Activated CD4-positive, alpha-beta T cell treated with anti-CD3 and anti-CD28 coated beads, Interleukin-2, amount 50 U/mL, for 24 hours (primary cell): ENCODE results near the gene NLRP4.
"Not testable (repeated sequence)": the region's sequence is repeated elsewhere in the genome, so short reads cannot be mapped to it uniquely, and the experiment has no call there.

Source experiments
- DNase-seq, 2 donors: peaks; one replicate each; pipeline ENCODE4 v3.0.0-alpha.2; 2020; ENCODE audit warnings: low read depth in 1 of 2, low spot score in 1 of 2

Gene NLRP4

DNA sequence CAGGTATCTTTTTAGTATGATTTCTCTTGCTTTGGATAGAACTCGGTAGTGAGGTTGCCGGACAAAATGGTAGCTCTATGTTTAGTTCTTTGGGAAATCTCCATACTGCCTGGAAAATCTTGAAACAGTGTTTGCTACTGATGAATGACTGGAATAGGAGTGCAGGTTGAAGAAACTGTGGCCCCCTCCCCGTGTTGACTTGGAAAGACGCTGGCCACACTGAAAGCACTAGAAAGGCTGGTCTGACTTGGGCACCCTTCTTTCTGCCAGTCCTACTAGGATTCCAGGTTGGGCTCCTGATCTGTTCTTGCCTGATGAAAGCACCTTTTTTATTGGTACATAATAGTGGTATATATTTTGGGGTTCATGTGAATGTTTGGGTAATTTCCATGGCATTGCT, 46.3 kb downstream of the NLRP4 start:
- no peak for DNase-seq

DNA sequence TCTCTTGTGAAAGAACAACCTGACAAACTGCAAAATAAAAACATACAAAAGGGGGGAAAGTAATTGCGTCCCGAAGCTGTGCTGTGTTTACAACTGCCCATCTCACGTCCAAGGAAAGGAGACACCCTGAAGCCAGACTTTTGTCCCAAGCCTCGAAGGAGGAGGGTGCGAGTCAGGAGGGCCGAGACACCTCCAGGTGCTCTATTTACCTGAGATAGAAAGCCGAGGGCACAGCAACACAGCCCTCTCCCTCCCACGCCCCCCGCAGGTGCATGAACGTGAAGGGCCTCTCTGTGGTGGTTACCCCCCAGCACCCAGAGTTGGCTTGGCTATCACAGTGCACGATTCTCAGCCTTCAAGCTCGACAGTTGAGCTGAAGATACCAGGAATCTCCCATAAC, 62.6 kb downstream of the NLRP4 start:
- DNase-seq: no peak

DNA sequence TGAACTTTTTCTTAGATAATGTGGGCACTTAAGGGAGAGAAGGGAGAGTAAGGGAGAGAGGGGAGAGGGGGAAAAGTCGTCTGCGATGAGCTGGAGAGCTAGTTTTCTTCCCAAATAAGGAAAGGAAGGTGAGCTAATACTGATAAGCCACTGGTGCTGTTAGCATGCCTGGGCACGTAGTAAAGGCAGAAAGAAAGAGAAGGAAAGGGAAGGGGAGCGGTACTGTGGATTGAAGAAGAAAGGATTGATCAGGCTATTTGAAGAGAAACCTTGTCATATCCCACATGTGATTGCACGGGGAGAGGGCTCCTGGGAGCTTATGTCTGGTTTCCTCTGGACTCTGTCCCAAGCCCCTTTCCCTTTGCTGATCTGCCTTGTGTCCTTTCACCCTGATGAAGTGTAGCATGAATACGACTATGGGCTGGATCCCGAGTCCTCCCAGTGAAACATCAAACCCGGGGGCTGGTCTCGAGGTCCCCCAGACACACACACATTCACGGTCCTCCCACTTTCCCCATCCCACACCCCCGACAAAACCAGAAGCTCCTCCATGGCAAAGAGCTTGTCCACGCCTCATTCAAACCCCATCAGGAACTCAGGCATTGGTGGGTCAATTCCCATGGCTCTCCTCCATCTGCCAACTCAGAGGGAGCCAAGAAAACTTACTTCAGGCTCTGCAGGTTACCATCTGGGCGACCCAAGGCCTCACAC, 65.2 kb downstream of the NLRP4 start:
- no peak for DNase-seq

DNA sequence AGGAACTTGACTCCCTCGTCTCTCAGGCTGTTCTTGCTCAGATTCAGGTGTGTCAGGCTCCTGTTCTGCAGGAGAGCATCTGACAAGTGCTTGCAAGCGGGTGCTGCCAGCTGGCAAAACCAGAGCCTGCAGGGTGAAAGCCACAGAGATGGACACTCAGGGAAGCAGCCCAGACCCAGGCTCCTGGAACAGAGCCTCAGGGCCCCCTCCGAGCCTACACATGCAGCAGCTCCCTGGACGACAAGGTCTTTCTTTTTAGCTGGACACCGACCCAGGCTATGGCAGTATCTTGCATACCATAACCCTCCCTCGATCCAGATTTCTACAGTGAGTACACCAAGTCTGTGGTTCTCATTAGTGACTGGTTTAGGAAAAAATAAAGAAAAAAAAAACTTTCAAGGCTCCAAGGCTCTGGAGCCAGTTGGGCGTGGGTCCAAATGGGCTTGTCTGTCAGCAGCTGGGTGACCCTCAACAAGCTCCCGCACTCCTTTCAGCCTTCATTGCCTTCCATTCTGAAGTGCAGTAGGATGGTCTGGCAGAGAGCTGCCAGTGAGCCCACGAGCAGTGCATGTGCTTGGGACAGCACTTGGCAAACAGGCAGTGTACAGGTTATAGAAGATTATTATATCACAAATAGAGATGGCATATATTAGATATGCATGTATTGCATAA, 65.9 kb downstream of the NLRP4 start:
- DNase-seq: no peak

DNA sequence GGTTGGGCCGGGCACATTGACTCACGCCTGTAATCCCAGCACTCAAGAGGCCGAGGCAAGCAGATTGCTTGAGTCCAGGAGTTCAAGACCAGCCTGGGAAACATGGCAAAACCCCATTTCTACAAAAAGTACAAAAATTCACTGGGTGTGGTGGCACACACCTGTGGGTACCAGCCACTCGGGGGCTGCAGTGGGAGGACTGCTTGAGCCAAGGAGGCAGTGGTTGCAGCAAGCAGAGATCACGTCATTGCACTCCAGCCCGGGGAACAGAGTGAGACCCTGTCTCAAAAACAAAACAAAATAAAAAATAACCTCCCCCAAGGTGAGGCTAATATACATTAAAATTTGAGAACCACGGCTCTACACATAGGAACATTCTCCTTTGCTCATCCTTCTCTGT, 70.9 kb downstream of the NLRP4 start:
- DNase-seq: no peak

DNA sequence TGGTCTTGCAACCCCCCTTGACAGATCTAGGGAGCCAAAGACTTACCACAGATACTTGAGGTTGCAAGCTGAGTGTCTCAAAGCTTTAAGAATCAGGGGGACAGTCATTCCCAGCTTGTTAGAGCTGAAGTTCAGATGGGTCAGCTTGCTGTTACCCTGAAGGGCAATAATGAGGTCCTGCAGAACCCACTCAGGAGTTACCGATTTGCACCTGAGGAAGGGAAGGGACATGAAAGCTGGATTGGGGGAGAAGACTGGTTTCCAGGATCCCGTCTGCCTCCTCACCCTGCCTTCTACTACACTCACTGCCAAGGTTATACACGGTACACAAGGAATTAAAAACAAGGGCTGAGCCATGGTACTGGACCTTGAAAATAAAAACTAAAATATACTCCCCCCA, 71.4 kb downstream of the NLRP4 start:
- no peak for DNase-seq

DNA sequence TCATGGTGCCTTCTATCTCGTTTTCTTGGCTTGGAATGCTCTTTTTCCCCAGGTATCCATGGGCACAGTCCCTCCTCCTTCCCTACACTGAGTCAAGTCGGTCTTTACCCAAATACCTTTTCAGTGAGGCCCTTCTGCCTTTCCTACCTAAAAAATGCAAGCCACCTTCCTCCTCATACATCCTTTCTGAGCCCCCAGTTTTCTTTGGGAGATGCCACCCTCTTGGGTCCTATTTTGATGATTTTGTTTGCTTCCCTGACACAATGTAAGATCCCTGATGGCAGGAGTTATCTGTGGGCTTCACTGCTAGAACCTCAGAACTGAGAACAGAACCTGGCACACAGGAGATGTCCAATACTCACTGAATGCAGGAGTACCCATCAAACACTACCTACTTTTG, 73.5 kb downstream of the NLRP4 start:
- DNase-seq: no peak

DNA sequence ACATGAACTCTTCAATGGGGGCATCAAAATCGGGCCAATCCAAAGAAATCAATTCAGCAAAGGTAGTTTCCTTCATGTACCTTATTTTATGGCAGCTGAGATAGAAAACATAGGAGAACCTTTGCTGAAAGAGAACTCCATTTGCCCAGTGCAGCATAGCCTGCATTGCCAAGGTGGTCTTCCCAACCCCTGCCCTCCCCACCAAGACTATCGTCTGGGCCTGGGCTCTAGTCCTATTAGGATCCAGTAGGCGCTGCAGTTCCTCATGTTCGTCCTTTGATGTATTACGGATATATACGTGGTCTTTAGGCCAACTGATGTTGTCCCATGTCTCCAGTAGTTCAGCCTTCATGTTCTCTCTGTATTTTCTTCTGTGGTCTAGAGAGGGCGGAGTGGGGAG, 76.6 kb downstream of the NLRP4 start:
- DNase-seq: no peak

DNA sequence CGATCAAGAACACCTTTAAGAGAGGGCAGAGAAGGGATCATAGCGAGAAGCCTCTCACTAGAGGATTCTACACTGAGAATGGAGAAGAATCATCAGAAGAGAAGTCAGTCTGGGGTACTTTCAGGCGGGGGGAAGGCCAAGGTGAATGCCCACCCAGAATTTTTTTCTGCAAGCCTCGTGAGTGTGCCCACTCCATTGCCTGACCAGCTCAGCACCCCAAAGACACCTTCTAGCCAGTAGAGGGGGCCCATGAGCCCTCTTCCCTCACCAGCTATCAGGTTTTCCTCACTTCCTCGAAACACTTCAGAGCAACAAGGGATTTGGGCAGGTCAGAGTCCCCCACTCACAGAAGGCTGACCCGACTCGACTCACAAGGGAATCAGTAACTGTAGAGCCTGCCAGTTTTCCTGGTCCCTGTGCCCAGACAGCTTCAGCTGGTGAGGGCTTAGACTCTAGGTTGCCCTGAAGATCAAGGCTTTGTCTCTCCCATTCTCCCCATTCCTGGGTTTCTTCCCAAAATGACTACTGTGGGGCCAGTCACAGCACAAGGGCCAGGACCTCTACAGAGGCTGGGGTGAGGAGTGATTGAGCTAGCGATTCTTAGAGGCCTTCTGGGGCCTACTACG, 77.4 kb downstream of the NLRP4 start:
- no peak for DNase-seq

DNA sequence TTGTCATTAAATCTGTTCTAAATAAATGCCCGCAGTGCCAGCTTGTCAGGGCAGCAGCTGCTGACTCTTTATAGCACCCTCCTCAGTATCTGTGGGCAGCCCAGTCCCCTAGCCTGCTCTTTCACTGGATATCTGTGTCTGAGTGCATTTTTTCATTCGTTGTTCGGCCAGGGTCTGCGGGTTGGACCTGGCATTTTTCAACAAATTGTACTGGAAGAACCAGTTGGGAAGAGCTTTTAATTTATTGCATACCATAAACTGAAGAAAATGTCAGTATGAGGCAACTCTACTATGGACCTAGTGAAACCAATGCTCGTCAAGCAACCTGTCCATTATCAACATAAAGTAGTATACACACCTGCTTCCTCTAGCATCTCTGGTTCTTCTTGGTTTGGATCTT, 87.2 kb downstream of the NLRP4 start:
- DNase-seq: no peak

DNA sequence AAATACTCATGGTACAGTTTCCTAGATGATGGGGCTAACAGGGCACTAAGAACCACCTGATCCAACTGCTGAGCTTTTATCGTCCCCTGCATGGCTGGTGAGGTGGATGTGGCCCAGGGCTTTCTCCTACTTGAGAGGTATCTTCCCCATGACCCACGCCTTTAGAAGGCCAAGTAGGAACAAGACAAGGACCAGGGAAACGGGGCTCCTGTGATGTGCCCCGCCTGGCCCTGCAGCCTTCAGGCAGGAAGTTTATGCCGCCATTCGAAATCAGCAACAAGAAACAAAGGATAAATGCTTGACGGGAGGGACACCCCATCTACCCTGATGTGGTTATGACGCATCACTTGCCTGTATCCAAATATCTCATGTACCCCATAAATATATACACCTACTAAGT, 91.7 kb downstream of the NLRP4 start:
- no peak for DNase-seq

DNA sequence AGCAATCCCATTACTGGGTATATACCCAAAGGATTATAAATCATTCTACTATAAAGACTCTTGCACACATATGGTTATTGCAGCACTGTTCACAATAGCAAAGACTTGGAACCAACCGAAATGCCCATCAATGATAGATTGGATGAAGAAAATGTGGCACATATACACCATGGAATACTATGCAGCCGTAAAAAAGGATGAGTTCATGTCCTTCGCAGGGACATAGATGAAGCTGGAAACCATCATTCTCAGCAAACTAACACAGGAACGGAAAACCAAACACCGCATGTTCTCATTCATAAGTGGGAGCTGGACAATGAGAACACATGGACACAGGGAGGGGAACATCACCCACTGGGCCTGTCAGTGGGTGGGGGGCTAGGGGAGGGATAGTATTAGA, 92.9 kb downstream of the NLRP4 start:
- DNase-seq: not testable (repeated sequence)

DNA sequence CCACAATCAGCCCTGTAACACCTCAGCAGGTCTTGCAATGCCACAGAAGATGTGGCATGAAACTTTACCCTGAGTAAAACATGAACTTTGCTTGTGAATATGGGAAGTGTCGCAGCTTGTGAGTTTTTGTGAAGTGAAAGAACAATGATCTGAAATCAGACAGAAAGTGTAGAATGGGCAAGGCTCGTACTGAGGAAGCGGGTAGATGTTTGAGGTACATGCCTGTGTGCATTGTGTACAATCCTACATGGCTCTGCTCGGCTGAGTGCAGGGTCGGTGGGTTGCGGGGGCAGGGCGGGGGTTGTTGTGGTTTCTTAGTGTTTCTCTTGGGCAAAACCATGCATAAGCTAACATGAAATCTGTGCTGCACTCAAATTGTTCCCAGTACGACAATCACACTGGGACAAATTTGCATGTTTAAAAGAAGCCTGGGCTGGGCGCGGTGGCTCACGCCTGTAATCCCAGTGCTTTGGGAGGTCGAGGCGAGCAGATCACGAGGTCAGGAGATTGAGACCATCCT, 94.7 kb downstream of the NLRP4 start:
- no peak for DNase-seq
